ENCODE data around the gene DMWD. TPM values are rescaled to one million over a fixed set of nuclear protein-coding genes. Genes with fewer than 3 reads are reported as not detected.
A peak's percentile ranks its signal among the peaks of the same experiment; 100 is the strongest.

The DMWD gene
- total RNA-seq, 4 donors from 2014 or later, result 20.0 to 31.0 (median 28.0) TPM

DNA sequence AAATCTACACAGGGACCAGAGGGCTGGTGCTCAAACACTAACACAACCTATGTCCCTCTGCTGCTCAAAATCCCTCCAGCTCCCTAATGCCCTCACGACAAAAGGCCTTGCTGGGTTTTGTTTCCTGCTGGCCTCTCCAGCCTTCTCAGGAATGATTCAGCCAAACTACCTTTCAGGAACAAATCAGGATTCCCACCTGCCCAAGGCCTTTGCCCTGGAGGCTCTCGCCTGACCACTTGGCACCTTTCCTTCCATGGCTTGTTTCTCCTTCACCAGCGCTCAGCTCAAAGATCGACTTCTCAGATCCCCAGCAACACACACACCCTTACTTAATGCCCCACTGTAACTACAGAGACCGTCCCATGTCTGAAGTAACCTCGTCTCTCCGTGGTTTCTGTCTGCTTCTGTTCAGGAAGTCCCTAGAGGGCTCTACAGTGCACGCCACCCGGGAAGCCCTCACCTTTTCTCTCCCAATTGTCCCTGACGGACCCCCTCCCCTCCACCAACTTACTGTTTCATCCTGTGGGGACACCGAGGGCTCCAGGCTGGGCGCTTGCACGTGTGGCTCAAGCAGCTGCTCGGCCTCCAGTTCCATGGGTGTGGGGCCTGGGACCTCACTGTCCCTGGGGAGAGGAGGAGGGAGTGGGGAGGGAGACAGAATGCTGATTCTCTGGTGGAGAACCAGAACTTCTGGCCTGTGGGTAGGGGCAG lies 20.4 kb downstream of the DMWD start:
- no peak for TF ChIP-seq POLR2A (IDR thresholded peaks at IDR 0.05)
- TF ChIP-seq, protein P1, sequence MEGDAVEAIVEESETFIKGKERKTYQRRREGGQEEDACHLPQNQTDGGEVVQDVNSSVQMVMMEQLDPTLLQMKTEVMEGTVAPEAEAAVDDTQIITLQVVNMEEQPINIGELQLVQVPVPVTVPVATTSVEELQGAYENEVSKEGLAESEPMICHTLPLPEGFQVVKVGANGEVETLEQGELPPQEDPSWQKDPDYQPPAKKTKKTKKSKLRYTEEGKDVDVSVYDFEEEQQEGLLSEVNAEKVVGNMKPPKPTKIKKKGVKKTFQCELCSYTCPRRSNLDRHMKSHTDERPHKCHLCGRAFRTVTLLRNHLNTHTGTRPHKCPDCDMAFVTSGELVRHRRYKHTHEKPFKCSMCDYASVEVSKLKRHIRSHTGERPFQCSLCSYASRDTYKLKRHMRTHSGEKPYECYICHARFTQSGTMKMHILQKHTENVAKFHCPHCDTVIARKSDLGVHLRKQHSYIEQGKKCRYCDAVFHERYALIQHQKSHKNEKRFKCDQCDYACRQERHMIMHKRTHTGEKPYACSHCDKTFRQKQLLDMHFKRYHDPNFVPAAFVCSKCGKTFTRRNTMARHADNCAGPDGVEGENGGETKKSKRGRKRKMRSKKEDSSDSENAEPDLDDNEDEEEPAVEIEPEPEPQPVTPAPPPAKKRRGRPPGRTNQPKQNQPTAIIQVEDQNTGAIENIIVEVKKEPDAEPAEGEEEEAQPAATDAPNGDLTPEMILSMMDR (IDR thresholded peaks at IDR 0.05), result no peak
- 79 to 87% methylated on average over 12 to 14 of the region's 14 CpGs for whole genome bisulfite sequencing, 2 donors
- H3K4me3 ChIP-seq (ENCODE audit: low read depth, poor library complexity, severe bottlenecking), result no peak overlapping the region
- intact Hi-C loops (cut with DNase I; ENCODE audit: low total_unique reads), result no loop called here
- DNase-seq (ENCODE audit: low spot score in 2 of 2), result no peak

DNA sequence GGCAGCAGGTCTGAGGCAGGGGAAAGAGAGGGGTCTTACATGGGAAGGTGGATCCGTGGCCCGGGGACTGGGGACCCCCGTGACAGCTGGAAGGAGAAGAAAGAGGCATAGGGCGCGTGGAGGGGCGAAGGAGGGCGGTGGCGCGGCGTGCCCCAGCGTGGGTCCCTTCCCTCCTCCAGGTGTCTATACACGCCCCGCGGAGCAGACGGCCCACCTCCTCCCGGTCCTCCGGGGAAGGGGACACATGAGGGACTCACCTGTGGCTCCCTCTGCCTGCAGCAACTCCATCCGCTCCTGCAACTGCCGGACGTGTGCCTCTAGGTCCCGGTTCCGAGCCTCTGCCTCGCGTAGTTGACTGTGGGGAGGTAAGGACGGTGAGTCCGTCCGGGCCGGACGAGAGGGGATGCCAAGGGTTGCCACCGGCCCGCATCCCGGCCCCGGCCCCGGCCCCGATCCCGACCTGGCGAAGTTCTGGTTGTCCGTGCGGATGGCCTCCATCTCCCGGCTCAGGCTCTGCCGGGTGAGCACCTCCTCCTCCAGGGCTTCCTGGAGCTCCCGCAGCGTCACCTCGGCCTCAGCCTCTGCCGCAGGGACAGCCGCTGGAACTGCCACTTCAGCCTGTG lies 21.2 kb downstream of the DMWD start:
- intact Hi-C loops (cut with DNase I; ENCODE audit: low total_unique reads), result no loop called here
- no peak overlapping the region for H3K4me3 ChIP-seq (ENCODE audit: low read depth, poor library complexity, severe bottlenecking)
- no peak for TF ChIP-seq POLR2A (IDR thresholded peaks at IDR 0.05)
- TF ChIP-seq, protein P1 (IDR thresholded peaks at IDR 0.05), result no peak
- DNase-seq (ENCODE audit: low spot score in 2 of 2), result no peak
- 80 to 87% methylated on average over 35 to 43 of the region's 46 CpGs for WGBS, 2 donors

DNA sequence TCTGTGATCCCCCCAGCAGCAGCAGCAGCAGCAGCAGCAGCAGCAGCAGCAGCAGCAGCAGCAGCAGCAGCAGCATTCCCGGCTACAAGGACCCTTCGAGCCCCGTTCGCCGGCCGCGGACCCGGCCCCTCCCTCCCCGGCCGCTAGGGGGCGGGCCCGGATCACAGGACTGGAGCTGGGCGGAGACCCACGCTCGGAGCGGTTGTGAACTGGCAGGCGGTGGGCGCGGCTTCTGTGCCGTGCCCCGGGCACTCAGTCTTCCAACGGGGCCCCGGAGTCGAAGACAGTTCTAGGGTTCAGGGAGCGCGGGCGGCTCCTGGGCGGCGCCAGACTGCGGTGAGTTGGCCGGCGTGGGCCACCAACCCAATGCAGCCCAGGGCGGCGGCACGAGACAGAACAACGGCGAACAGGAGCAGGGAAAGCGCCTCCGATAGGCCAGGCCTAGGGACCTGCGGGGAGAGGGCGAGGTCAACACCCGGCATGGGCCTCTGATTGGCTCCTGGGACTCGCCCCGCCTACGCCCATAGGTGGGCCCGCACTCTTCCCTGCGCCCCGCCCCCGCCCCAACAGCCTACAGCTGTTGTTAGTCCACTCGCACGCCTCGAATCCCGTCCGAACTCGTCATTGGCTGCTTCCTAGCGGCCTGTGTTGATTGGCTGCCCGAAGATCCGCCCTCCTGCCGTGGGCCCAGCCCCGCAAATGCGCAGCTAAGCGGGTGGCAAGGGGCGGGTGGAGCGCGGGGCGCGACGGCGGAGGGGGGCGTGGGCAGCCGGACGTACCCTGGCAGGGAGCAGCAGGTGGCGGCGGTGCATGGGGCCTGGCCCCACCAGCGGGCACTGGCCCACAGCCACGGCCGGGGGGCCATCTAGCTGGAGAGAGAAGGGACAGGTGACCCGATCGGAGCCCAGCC lies 22.2 kb downstream of the DMWD start:
- TF ChIP-seq, protein P1 (IDR thresholded peaks at IDR 0.05), result peak in 1 of 3 donors; percentile 66
- no peak for TF ChIP-seq POLR2A (IDR thresholded peaks at IDR 0.05)
- intact Hi-C loops (cut with DNase I; ENCODE audit: low total_unique reads), result no loop called here
- peak; percentile 96 to 99 for DNase-seq (ENCODE audit: low spot score in 2 of 2)
- 1 to 3% methylated on average over 29 to 45 of the region's 79 CpGs for WGBS, 2 donors
- H3K4me3 ChIP-seq (ENCODE audit: low read depth, poor library complexity, severe bottlenecking), result peak overlapping the region; percentile 23

DNA sequence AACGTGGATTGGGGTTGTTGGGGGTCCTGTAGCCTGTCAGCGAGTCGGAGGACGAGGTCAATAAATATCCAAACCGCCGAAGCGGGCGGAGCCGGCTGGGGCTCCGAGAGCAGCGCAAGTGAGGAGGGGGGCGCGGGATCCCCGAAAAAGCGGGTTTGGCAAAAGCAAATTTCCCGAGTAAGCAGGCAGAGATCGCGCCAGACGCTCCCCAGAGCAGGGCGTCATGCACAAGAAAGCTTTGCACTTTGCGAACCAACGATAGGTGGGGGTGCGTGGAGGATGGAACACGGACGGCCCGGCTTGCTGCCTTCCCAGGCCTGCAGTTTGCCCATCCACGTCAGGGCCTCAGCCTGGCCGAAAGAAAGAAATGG lies 22.8 kb downstream of the DMWD start:
- peak overlapping the region; percentile 21 for H3K4me3 ChIP-seq (ENCODE audit: low read depth, poor library complexity, severe bottlenecking)
- DNase-seq (ENCODE audit: low spot score in 2 of 2), result peak; percentile 63 to 94
- 0% methylated on average over 23 to 27 of the region's 28 CpGs for WGBS, 2 donors
- intact Hi-C loops (cut with DNase I; ENCODE audit: low total_unique reads), result no loop called here
- TF ChIP-seq POLR2A (IDR thresholded peaks at IDR 0.05), result no peak
- TF ChIP-seq, protein P1 (IDR thresholded peaks at IDR 0.05), result no peak

DNA sequence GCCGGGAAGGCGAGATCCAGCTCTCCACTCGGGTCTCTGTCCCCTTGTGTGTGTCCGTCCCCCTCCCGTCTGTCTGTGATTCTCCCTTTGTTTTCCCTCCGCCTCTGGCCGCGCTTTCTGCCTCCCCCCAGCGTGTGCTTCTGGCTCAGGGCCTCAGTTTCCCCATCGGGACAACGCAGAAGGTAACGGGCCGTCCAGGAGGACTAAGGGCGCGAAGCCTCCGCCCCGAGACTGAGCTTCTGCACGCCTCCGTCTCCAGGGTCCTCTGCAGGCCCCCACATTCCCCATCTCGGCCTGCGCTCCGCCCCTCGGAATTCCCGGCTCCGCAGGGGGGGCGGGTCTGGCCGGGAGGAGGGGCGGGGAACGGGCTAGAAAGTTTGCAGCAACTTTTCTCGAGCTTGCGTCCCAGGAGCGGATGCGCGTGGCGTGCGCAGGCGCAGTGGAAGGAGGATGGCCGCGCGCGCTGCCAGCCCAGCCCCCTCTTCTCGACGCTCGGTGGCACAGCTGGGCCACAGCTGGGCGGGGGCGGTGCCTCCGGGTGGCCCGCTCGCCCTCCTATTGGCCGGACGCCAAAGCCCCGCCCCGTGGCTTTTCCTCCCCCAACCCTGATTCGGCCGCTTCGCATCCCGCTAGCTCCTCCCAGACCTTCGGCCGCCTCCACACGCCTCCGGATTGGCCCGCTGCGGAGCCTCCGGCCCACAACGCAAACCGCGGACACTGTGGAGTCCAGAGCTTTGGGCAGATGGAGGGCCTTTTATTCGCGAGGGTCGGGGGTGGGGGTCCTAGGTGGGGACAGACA lies 23.5 kb downstream of the DMWD start, which contains the start of gene SIX5:
Gene SIX5, minus strand, starts transcription at position 269 of the 799 bp plus-strand sequence. CDS start 408 bp downstream, outside the sequence.
- no peak for TF ChIP-seq POLR2A (IDR thresholded peaks at IDR 0.05)
- TF ChIP-seq, protein P1 (IDR thresholded peaks at IDR 0.05), result peak in 1 of 3 donors; percentile 27
- peak; percentile 97 to 100 for DNase-seq (ENCODE audit: low spot score in 2 of 2)
- intact Hi-C loops (cut with DNase I; ENCODE audit: low total_unique reads), result no loop called here
- H3K4me3 ChIP-seq (ENCODE audit: low read depth, poor library complexity, severe bottlenecking), result peak within 1 kb of the TSS; percentile 57
- 0 to 1% methylated on average over 48 to 58 of the region's 70 CpGs for WGBS, 2 donors
